Left hindlimb (tissue), 1 donor: Measurements from ENCODE around the gene DCTN4.
"Not testable (repeated sequence)": the region's sequence is repeated elsewhere in the genome, so short reads cannot be mapped to it uniquely, and the experiment has no call there.

ENCODE experiments used
- DNase-seq: peaks from one replicate; pipeline ENCODE4 v3.0.0-alpha.2; 2018

DCTN4 gene

GRCh38 chr5:150778088-150778516, 19.3 kb upstream of the DCTN4 start:
- DNase-seq, result no peak

- DNase-seq, result no peak
These were observed 18.9 kb upstream of the DCTN4 start for GRCh38 chr5:150777685-150778084.

GRCh38 chr5:150774145-150774544, 15.3 kb upstream of the DCTN4 start:
- no peak for DNase-seq

GRCh38 chr5:150771034-150771795, 12.4 kb upstream of the DCTN4 start:
- DNase-seq, result no peak

GRCh38 chr5:150766251-150766650, 7.4 kb upstream of the DCTN4 start:
- no peak for DNase-seq

GRCh38 chr5:150765799-150766169, 7.0 kb upstream of the DCTN4 start:
- no peak for DNase-seq

GRCh38 chr5:150765011-150765798, 6.4 kb upstream of the DCTN4 start:
- DNase-seq, result no peak

- no peak for DNase-seq
These were observed 5.7 kb upstream of the DCTN4 start for GRCh38 chr5:150764530-150764929.

GRCh38 chr5:150763023-150763769, 4.4 kb upstream of the DCTN4 start:
- no peak for DNase-seq

GRCh38 chr5:150762211-150762610, 3.4 kb upstream of the DCTN4 start:
- DNase-seq, result no peak

- DNase-seq, result no peak
These were observed 442 bp upstream of the DCTN4 start for GRCh38 chr5:150759334-150759583.

- DNase-seq, result no peak
These were observed 650 bp downstream of the DCTN4 start for GRCh38 chr5:150758203-150758530.

- no peak for DNase-seq
These were observed 1.6 kb downstream of the DCTN4 start for GRCh38 chr5:150757087-150757649.

- DNase-seq, result no peak
These were observed 5.0 kb downstream of the DCTN4 start for GRCh38 chr5:150753863-150754262.

GRCh38 chr5:150753463-150753862, 5.4 kb downstream of the DCTN4 start:
- no peak for DNase-seq

GRCh38 chr5:150751096-150751891, 7.5 kb downstream of the DCTN4 start:
- no peak for DNase-seq

- no peak for DNase-seq
These were observed 8.3 kb downstream of the DCTN4 start for GRCh38 chr5:150750469-150750868.

GRCh38 chr5:150743142-150743488, 15.7 kb downstream of the DCTN4 start:
- DNase-seq, result not testable (repeated sequence)

- DNase-seq, result not testable (repeated sequence)
These were observed 16.2 kb downstream of the DCTN4 start for GRCh38 chr5:150742455-150743141.

GRCh38 chr5:150740992-150741391, 17.8 kb downstream of the DCTN4 start:
- DNase-seq, result no peak

GRCh38 chr5:150738862-150739261, 20.0 kb downstream of the DCTN4 start:
- no peak for DNase-seq
